Measurements from ENCODE around the gene PLEKHO1. TPM values are rescaled to one million over a fixed set of nuclear protein-coding genes. Genes with fewer than 3 reads are reported as not detected.
"Not testable (repeated sequence)": the region's sequence is repeated elsewhere in the genome, so short reads cannot be mapped to it uniquely, and the experiment has no call there.

PLEKHO1 gene
- total RNA-seq, 1 donor from 2014 or later: 72.0 TPM

- Mint-ChIP-seq H3K4me1 (ENCODE audit: unreplicated experiment) (peaks cover 4% of the 10 kb centered on the region), H3K4me3 (no peak overlapping the region), H3K36me3 (peaks cover 4% of the 10 kb centered on the region), H3K27me3 (no peaks in the 10 kb centered on the region), H3K9me3 (no peaks in the 10 kb centered on the region), H3K27ac (no peak overlapping the region)
- TF ChIP-seq CTCF (conservative IDR thresholded peaks at IDR 0.05): no peak
- no peak for DNase-seq (ENCODE audit: extremely low spot score, unreplicated experiment)
These were observed 7.6 kb upstream of the PLEKHO1 start for GRCh38 chr1:150142083-150142482.

- Mint-ChIP-seq H3K36me3 (peaks cover 4% of the 10 kb centered on the region), H3K9me3 (no peaks in the 10 kb centered on the region), H3K27ac (no peak overlapping the region), H3K4me1 (ENCODE audit: unreplicated experiment) (peaks cover 20% of the 10 kb centered on the region), H3K4me3 (no peak overlapping the region), H3K27me3 (no peaks in the 10 kb centered on the region)
- TF ChIP-seq CTCF (conservative IDR thresholded peaks at IDR 0.05): no peak
- no peak for DNase-seq (ENCODE audit: extremely low spot score, unreplicated experiment)
These were observed 5.1 kb upstream of the PLEKHO1 start for GRCh38 chr1:150144606-150145005.

- H3K27me3 Mint-ChIP-seq; H3K4me3 Mint-ChIP-seq; H3K27ac Mint-ChIP-seq; H3K9me3 Mint-ChIP-seq; H3K36me3 Mint-ChIP-seq; DNase-seq (ENCODE audit: extremely low spot score, unreplicated experiment): not testable (repeated sequence)
- peaks cover 20% of the 10 kb centered on the region for H3K4me1 Mint-ChIP-seq (ENCODE audit: unreplicated experiment)
These were observed 3.7 kb upstream of the PLEKHO1 start for GRCh38 chr1:150146016-150146415.

DNA sequence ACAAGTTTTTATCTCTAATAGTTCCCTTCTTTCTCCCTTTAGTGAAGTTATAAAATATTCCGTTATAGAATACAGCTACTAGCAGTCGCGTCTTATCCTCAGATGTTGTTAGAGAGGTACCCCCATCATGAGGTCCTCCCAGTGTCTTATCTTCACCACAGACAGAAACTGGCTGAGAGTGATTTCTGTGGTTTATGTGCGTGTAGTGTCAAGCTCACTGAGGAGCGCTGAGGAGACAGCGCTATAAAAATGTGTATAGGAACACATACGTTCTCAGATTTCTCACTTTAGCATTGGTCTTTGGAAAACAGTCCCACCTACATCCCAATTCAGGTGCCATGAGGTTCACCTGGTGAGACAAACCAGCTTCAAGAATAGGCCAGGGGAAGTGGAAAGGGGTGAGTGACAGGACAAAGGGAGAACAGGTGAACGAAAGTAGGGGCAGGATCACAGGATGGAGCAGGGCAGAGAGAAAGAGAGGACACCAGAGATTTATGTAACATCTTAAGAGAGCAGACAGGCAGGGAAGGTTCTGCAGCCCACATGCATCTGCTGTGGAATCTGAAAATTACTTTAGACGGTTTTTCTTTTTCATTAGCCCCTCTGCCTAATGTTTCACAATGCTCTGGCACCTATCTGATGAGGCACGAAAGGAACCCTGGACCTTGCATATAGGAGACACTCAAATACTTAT lies 2.7 kb upstream of the PLEKHO1 start:
- H3K4me1 Mint-ChIP-seq (ENCODE audit: unreplicated experiment): peaks cover 26% of the 10 kb centered on the region
- peak overlapping the region; percentile 56 for H3K4me3 Mint-ChIP-seq
- DNase-seq (ENCODE audit: extremely low spot score, unreplicated experiment): no peak
- no peaks in the 10 kb centered on the region for H3K27me3 Mint-ChIP-seq
- peaks cover 12% of the 10 kb centered on the region for H3K36me3 Mint-ChIP-seq
- no peaks in the 10 kb centered on the region for H3K9me3 Mint-ChIP-seq
- TF ChIP-seq CTCF (conservative IDR thresholded peaks at IDR 0.05): no peak
- peak overlapping the region; percentile 40 for H3K27ac Mint-ChIP-seq

DNA sequence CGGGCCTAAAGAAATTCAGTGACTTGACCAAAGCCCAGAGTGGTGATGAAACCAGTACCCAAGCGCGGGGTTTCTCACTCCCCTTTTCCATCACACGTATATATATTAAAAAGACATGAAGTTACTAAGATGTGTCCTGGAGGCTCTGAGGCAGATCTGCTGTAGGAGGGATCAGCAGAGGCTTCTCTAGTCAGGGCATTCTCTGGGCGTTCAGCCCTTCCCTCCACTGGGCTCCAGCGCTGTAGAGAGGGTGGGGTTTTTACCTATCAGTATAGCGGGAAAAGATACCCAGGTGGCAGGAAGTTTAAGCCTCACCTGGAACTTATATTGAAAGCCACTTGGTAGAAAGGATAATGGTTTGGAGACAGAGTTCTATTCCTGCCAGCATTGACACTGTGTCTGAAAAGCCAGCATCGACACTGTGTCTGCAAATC lies 862 bp upstream of the PLEKHO1 start:
- H3K27me3 Mint-ChIP-seq: no peaks in the 10 kb centered on the region
- DNase-seq (ENCODE audit: extremely low spot score, unreplicated experiment): peak; percentile 62
- H3K4me1 Mint-ChIP-seq (ENCODE audit: unreplicated experiment): peaks cover 35% of the 10 kb centered on the region
- no peak for TF ChIP-seq CTCF (conservative IDR thresholded peaks at IDR 0.05)
- H3K9me3 Mint-ChIP-seq: no peaks in the 10 kb centered on the region
- H3K4me3 Mint-ChIP-seq: peak overlapping the region; percentile 97
- peak overlapping the region; percentile 93 for H3K27ac Mint-ChIP-seq
- H3K36me3 Mint-ChIP-seq: peaks cover 17% of the 10 kb centered on the region

GRCh38 chr1:150150133-150151021 lies 661 bp downstream of the PLEKHO1 start:
- no peak for TF ChIP-seq CTCF (conservative IDR thresholded peaks at IDR 0.05)
- H3K27ac Mint-ChIP-seq: peak overlapping the region; percentile 91

More at GRCh38 chr1:150150133-150151021, 661 bp downstream of the PLEKHO1 start:
- Mint-ChIP-seq H3K36me3 (peaks cover 25% of the 10 kb centered on the region), H3K4me3 (peak overlapping the region; percentile 97), H3K4me1 (ENCODE audit: unreplicated experiment) (peaks cover 36% of the 10 kb centered on the region), H3K27me3 (no peaks in the 10 kb centered on the region), H3K9me3 (no peaks in the 10 kb centered on the region)
- DNase-seq (ENCODE audit: extremely low spot score, unreplicated experiment): peak; percentile 76

All from type B pancreatic cell (in vitro differentiated cells).